Smooth muscle cell (in vitro differentiated cells): ENCODE data around the gene TBCD. TPM values are rescaled to one million over a fixed set of nuclear protein-coding genes. Genes with fewer than 3 reads are reported as not detected.

Experiments
- DNase-seq: peaks from one replicate; lab custom pipeline; 2025; ENCODE audit not compliant: unreplicated experiment; lab: John Stamatoyannopoulos, UW
- H2AFZ ChIP-seq: fragments of 200-600 bp; sonication (generic); 2 replicates; pipeline ENCODE4 v1.6.0; 2016; ENCODE audit warnings: antibody characterized with exemption, low read depth, mild to moderate bottlenecking
- H3F3A ChIP-seq: fragments of 200-600 bp; sonication (generic); 2 replicates; pipeline ENCODE4 v1.6.0; 2017; ENCODE audit warnings: antibody characterized with exemption, low read depth
- H3K27ac ChIP-seq: fragments of 200-600 bp; sonication (generic); 2 replicates; pipeline ENCODE4 v1.5.1; 2016; ENCODE audit warnings: low read depth, mild to moderate bottlenecking
- H3K27me3 ChIP-seq: fragments of 200-600 bp; sonication (generic); 2 replicates; pipeline ENCODE4 v1.6.1; 2016; ENCODE audit warnings: low read depth, mild to moderate bottlenecking
- H3K36me3 ChIP-seq: fragments of 200-600 bp; sonication (generic); 2 replicates; pipeline ENCODE4 v1.5.1; 2016; ENCODE audit warnings: low read depth
- H3K4me1 ChIP-seq: fragments of 200-600 bp; sonication (generic); 2 replicates; pipeline ENCODE4 v1.5.1; 2016; ENCODE audit warnings: low read depth
- H3K4me2 ChIP-seq: fragments of 200-600 bp; sonication (generic); 2 replicates; pipeline ENCODE4 v1.6.0; 2016; ENCODE audit warnings: mild to moderate bottlenecking
- H3K4me3 ChIP-seq: fragments of 200-600 bp; sonication (generic); 2 replicates; pipeline ENCODE4 v1.5.1; 2016; ENCODE audit warnings: mild to moderate bottlenecking
- H3K79me2 ChIP-seq: fragments of 200-600 bp; sonication (generic); 2 replicates; pipeline ENCODE4 v1.6.0; 2016; ENCODE audit warnings: low read depth, mild to moderate bottlenecking
- H3K9ac ChIP-seq: fragments of 200-600 bp; sonication (generic); 2 replicates; pipeline ENCODE4 v1.6.0; 2016; ENCODE audit warnings: low read depth
- H3K9me3 ChIP-seq: fragments of 200-600 bp; sonication (generic); replicated peaks from 2 replicates; pipeline ENCODE4 v1.5.1; 2016; ENCODE audit warnings: low read depth
- H4K20me1 ChIP-seq: fragments of 200-600 bp; sonication (generic); 2 replicates; pipeline ENCODE4 v1.6.0; 2016; ENCODE audit warnings: low read depth
- WGBS: methylation state at CpG from one replicate; pipeline ENCODE4 v1.1.7; 2016; ENCODE audit warnings: low lambda C conversion rate; 5-methylcytosine and 5-hydroxymethylcytosine counted together
- polyA plus RNA-seq: library from polyadenylated mRNA; unstranded; fragments of >200 nt; fragmentation: Nextera tagmentation; extraction: Ambion mirVana; gene quantifications from 2 replicates; pipeline ENCODE4 v1.2.1, GENCODE V29; 2016
- total RNA-seq: library from RNA; depleted of rRNA; stranded (reverse); fragments of >200 nt; gene quantifications from 2 replicates; pipeline ENCODE4 v1.2.3, GENCODE V29; 2014
- TF ChIP-seq, protein P1 (sequence below): fragments of 200-600 bp; sonication (generic); IDR thresholded peaks from 2 replicates; pipeline ENCODE4 v1.5.1; 2017; ENCODE audit warnings: borderline replicate concordance, mild to moderate bottlenecking, antibody characterized with exemption; ENCODE audit not compliant: insufficient read depth, poor library complexity, severe bottlenecking

TBCD gene
- total and polyA plus RNA-seq, 2 experiments from 2014 or later = 29.1 to 38.8 TPM

DNA sequence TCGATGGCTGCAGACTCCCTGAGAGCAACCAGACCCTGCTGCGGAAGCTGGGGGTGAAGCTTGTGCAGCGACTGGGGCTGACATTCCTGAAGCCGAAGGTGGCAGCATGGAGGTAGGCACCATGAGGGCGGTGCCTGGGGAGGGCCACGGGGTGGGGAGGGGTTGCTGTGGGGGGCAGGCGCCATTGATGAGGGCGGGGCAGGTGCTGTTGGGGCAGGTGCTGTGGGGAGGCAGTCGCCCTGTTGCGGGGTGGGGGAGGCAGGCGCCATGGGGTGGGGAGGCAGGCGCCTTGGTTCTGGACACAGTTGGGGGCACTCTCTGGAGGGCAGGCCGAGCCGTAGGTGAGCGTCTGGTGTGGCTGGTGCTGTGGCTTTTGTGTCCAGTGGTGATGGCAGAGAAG is 49.0 kb downstream of the TBCD start:
- Histone ChIP-seq H3K79me2 (no peaks in the 10 kb centered on the region), H3K9me3 (no peaks in the 10 kb centered on the region), H4K20me1 (peaks cover 14% of the 10 kb centered on the region), H3K4me2 (no peak overlapping the region), H3K27me3 (no peaks in the 10 kb centered on the region), H3F3A (no peaks in the 10 kb centered on the region), H3K9ac (no peak overlapping the region), H3K4me3 (no peak overlapping the region), H3K27ac (no peak overlapping the region), H2AFZ (no peak overlapping the region), H3K36me3 (no peaks in the 10 kb centered on the region), H3K4me1 (no peaks in the 10 kb centered on the region)
- WGBS = 97% methylated on average over 10 of the region's 15 CpGs
- TF ChIP-seq, protein P1, sequence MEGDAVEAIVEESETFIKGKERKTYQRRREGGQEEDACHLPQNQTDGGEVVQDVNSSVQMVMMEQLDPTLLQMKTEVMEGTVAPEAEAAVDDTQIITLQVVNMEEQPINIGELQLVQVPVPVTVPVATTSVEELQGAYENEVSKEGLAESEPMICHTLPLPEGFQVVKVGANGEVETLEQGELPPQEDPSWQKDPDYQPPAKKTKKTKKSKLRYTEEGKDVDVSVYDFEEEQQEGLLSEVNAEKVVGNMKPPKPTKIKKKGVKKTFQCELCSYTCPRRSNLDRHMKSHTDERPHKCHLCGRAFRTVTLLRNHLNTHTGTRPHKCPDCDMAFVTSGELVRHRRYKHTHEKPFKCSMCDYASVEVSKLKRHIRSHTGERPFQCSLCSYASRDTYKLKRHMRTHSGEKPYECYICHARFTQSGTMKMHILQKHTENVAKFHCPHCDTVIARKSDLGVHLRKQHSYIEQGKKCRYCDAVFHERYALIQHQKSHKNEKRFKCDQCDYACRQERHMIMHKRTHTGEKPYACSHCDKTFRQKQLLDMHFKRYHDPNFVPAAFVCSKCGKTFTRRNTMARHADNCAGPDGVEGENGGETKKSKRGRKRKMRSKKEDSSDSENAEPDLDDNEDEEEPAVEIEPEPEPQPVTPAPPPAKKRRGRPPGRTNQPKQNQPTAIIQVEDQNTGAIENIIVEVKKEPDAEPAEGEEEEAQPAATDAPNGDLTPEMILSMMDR = no peak
- DNase-seq = no peak

DNA sequence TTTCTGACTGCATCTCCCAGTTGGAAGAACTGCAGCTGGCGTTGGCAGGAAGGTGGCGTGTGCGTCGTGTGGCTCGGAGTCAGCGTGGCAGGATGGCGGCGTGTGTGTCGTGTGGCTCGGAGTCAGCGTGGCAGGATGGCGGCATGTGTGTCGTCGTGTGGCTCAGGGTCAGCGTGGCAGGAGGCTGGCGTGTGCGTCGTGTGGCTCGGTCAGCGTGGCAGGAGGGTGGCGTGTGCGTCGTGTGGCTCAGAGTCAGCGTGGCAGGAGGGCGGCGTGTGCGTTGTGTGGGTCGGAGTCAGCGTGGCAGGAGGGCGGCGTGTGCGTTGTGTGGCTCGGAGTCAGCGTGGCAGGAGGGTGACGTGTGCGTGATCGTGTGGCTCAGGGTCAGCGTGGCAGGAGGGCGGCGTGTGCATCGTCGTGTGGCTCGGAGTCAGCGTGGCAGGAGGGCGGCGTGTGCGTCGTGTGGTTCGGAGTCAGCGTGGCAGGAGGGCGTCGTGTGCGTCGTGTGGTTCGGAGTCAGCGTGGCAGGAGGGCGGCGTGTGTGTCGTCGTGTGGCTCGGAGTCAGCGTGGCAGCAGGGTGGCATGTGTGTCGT is 49.6 kb downstream of the TBCD start:
- no peaks in the 10 kb centered on the region for H3K36me3 ChIP-seq
- 95% methylated on average over 26 of the region's 63 CpGs for WGBS
- peaks cover 14% of the 10 kb centered on the region for H4K20me1 ChIP-seq
- no peaks in the 10 kb centered on the region for H3K4me1 ChIP-seq
- H3K27ac ChIP-seq = no peak overlapping the region
- H3K79me2 ChIP-seq = no peaks in the 10 kb centered on the region
- no peaks in the 10 kb centered on the region for H3K27me3 ChIP-seq
- no peak overlapping the region for H3K9ac ChIP-seq
- DNase-seq = no peak
- H3F3A ChIP-seq = no peaks in the 10 kb centered on the region
- no peak overlapping the region for H3K4me2 ChIP-seq
- TF ChIP-seq, protein P1 = no peak
- no peaks in the 10 kb centered on the region for H3K9me3 ChIP-seq
- no peak overlapping the region for H2AFZ ChIP-seq
- H3K4me3 ChIP-seq = no peak overlapping the region

DNA sequence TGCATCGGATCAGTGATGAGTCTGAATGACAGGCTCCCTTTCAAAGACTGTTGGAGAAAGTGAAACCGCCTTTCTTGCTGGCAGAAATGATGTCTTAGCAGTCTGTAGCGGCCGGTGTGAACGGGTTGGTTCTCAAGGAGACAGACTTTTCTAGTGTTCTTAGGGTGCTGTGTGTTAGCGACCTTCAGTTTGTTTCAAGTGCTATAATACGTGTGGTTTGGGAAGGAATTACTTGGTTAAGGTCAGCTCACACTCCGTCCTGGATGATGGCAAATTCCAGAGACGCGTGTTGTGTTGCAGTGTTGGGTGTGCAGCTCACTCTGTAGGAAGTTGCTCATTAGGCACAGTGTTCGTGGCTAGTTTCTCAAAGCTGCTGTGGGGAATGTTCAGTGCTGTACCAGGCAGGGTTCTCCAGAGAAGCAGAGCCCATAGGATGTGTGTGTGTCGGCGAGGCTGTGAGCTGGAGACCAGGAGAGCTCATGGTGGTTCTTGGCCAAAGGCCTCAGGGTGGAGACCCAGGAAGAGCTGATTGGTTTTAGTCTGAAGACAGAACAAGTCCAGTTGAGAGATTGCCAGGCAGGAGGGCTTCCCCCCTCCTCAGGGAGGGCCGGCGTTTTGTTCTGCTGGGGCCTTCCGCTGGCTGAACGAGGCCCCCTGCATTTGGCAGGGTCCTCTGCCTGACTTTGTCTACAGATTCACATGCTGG is 50.4 kb downstream of the TBCD start:
- H4K20me1 ChIP-seq = peaks cover 14% of the 10 kb centered on the region
- H3K79me2 ChIP-seq = no peaks in the 10 kb centered on the region
- H3K27ac ChIP-seq = no peak overlapping the region
- WGBS = 71% methylated on average over 16 of the region's 17 CpGs
- TF ChIP-seq, protein P1 = no peak
- H3K36me3 ChIP-seq = no peaks in the 10 kb centered on the region
- H3F3A ChIP-seq = no peaks in the 10 kb centered on the region
- H3K9me3 ChIP-seq = no peaks in the 10 kb centered on the region
- no peak for DNase-seq
- no peak overlapping the region for H2AFZ ChIP-seq
- H3K4me1 ChIP-seq = no peaks in the 10 kb centered on the region
- no peak overlapping the region for H3K4me3 ChIP-seq
- H3K9ac ChIP-seq = no peak overlapping the region
- H3K27me3 ChIP-seq = no peaks in the 10 kb centered on the region
- H3K4me2 ChIP-seq = no peak overlapping the region
